Stomach smooth muscle (tissue), 2 donors: ENCODE measurements around the gene ARL8A.

Source experiments
- H3K27ac ChIP-seq: one replicate; pipeline ENCODE4 v1.7.0; 2013; ENCODE audit warnings: mild to moderate bottlenecking, low read length, inconsistent platforms
- H3K27me3 ChIP-seq, 2 donors: one replicate each; pipeline ENCODE4 v1.7.0; 2013; ENCODE audit warnings: low read length in 2 of 2; ENCODE audit not compliant: insufficient read depth in 2 of 2, control insufficient read depth in 1 of 2
- H3K36me3 ChIP-seq, 2 donors: one replicate each; pipeline ENCODE4 v1.7.0; 2013; ENCODE audit warnings: low read length in 2 of 2; ENCODE audit not compliant: control insufficient read depth in 2 of 2, insufficient read depth in 2 of 2
- H3K4me1 ChIP-seq: one replicate; pipeline ENCODE4 v1.7.0; 2013; ENCODE audit warnings: low read length; ENCODE audit not compliant: control insufficient read depth, insufficient read depth
- H3K4me3 ChIP-seq, 2 donors: one replicate each; pipeline ENCODE4 v1.7.0; 2013; ENCODE audit warnings: low read length in 2 of 2
- H3K9ac ChIP-seq, 2 donors: one replicate each; pipeline ENCODE4 v1.7.0; 2013; ENCODE audit warnings: low read length in 2 of 2, mild to moderate bottlenecking in 1 of 2
- H3K9me3 ChIP-seq, 2 donors: one replicate each; pipeline ENCODE4 v1.7.0; 2013; ENCODE audit warnings: low read length in 2 of 2; ENCODE audit not compliant: control insufficient read depth in 2 of 2
- donor health status: healthy.
- donor health status: Pancreatic carcinoma.

ARL8A gene

DNA sequence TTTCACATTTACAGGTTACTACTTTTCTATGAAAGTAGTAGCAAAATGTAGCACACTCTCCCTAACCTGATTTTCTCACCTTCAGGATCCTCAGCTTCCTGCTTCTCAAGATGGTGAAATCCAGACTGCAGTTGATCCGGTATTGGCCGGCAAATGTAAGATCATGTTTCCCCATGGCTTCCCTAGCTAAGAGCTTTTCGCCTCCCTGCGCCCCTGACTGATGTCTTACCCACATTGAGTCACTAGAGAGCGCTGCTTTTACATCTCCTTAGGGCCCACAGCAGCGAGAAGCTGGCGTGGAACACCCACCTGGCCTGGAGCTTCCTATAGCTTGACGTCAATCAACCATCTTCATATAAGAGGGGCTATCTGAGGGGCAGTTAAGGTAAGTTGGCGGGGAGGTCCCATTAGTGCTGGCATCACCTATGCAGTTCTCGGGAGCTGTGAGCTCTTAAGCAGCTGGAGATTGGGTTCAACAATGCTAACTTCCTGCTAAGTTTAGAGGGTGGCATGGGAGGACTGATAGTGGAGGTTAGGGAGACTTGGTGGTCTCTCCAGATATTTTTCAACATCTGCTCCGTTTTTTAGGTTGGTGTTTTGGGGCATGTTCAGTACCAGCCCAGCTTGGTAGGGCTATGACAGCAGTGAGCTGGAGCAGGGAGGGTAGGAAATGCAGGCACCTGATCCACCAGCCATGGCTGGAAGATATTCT lies 10.4 kb upstream of the ARL8A start:
- no peak overlapping the region for H3K27ac ChIP-seq

DNA sequence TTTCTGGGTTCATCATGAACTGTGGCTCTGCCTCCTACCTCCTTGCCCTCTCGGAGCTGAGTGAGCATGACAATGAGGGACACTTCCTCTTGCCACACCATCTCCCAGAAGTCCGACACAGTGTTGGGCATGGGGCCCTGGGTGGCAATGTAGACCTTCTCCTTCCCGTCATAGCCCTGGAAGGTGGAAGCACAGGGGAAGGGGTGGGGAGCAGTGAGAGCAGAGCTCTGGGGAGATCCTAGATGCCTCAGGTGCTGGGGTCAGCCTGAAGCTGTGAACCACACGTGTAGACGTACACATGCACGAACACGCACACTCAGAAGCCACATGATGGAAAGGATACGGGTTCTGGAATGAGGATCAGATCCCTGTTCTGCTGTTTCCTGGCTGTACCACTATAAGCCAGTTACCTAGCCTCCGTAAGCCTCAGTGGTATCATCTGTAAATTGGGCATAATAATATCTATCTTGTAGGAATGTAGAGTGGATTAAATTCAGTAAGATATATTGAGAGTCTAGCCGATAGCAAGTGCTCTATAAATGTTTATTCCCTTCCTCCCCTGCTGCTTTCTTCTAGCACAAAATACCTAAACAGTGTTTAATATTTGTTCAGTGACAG lies 9.7 kb upstream of the ARL8A start:
- Histone ChIP-seq H3K27ac (no peak overlapping the region), H3K4me3 (no peak overlapping the region), H3K36me3 (no peaks in the 10 kb centered on the region), H3K27me3 (peaks cover 6 to 8% of the 10 kb centered on the region in 2 donors), H3K4me1 (no peaks in the 10 kb centered on the region), H3K9ac (no peak overlapping the region), H3K9me3 (no peaks in the 10 kb centered on the region)

More for the DNA sequence above, 10.4 kb upstream of the ARL8A start:
- Histone ChIP-seq H3K36me3 (no peaks in the 10 kb centered on the region), H3K27me3 (peaks cover 6 to 8% of the 10 kb centered on the region in 2 donors), H3K9ac (no peak overlapping the region), H3K9me3 (no peaks in the 10 kb centered on the region), H3K4me3 (no peak overlapping the region), H3K4me1 (no peaks in the 10 kb centered on the region)

DNA sequence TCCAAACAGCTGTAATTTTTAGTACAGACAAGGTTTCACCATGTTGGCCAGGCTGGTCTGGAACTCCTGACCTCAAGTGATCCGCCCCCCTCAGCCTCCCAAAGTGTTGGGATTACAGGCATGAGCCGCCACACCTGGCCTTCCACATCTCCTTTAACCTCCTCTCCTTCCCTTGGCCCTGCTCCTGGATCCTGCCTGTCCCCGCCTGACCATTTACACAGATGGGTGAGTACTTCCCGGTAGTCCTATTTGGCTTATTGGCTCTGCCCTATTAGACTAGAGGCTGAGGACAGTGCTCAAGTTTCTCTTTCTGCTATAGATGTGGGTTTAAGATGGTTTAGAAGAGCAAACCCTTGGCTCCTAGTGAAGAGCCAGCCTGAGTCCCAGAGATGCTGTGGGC lies 8.7 kb upstream of the ARL8A start:
- Histone ChIP-seq H3K27ac (no peak overlapping the region), H3K9ac (no peak overlapping the region), H3K36me3 (no peaks in the 10 kb centered on the region), H3K27me3 (peaks cover 6 to 8% of the 10 kb centered on the region in 2 donors), H3K4me3 (no peak overlapping the region), H3K4me1 (no peaks in the 10 kb centered on the region), H3K9me3 (no peaks in the 10 kb centered on the region)

DNA sequence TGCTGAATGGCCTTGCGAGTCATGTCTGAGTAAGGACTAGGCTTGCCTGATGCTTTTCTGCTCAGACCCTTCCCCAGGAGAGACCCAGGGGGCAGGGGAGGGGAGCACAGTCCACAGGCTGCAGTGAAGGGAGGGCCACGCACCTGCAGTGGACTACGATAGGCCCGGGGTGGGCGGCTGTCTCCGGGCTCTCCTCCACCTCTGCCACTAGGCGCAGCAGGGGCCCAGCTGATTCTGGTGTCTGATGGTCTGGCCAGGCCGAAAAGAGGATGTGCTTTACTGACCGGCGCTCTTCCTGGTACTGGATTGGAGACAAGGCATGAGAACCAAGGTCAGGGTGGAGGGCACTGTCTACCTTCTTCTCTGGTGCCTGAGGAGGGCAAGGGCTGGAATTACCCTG lies 7.9 kb upstream of the ARL8A start:
- peaks cover 6 to 8% of the 10 kb centered on the region in 2 donors for H3K27me3 ChIP-seq
- H3K9me3 ChIP-seq: no peaks in the 10 kb centered on the region
- no peak overlapping the region for H3K27ac ChIP-seq
- H3K4me3 ChIP-seq: no peak overlapping the region
- no peaks in the 10 kb centered on the region for H3K4me1 ChIP-seq
- H3K9ac ChIP-seq: no peak overlapping the region
- no peaks in the 10 kb centered on the region for H3K36me3 ChIP-seq

DNA sequence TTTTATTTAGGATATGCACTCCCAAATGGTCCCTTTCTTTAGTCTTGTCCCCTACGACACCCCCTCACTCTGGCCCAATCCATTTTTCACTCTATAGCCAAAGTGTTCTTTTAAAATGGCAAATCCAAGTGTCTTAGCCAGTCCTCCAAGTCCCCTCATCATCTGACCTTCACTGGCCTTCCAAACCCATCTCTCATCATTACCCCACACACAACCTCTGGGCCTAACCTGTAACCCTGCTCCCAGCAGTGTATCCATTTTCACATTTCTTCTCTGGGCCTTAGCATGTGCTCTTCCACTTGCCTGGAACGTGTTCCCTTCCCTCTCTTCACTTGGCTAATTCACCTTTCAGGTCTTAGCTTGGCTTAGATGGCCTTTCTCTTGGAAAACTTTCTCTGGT lies 6.5 kb upstream of the ARL8A start:
- H3K4me3 ChIP-seq: no peak overlapping the region
- H3K9me3 ChIP-seq: no peaks in the 10 kb centered on the region
- no peak overlapping the region for H3K9ac ChIP-seq
- H3K27me3 ChIP-seq: peaks cover 6 to 8% of the 10 kb centered on the region in 2 donors
- H3K27ac ChIP-seq: no peak overlapping the region
- H3K36me3 ChIP-seq: no peaks in the 10 kb centered on the region
- no peaks in the 10 kb centered on the region for H3K4me1 ChIP-seq

DNA sequence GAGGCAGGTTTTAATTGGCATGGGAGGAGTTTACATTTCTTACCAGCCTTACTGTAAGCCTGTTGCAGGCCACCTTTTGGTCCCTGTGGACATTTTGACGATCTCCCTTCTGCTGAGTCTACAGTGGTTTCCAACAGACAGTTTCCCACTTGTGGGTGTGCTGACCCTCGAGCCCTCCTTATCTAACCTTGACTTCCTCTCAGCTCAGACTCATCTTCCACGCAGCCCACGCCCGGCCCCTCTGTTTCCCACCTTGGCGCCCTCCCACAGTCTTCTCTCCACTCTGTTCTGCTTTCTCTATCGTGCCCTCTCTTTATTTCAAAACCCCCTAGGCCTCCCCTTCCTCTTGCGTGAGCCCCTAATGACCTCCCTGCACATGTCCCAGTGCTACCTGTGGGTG lies 6.1 kb upstream of the ARL8A start:
- Histone ChIP-seq H3K27ac (no peak overlapping the region), H3K27me3 (peaks cover 6 to 8% of the 10 kb centered on the region in 2 donors)

DNA sequence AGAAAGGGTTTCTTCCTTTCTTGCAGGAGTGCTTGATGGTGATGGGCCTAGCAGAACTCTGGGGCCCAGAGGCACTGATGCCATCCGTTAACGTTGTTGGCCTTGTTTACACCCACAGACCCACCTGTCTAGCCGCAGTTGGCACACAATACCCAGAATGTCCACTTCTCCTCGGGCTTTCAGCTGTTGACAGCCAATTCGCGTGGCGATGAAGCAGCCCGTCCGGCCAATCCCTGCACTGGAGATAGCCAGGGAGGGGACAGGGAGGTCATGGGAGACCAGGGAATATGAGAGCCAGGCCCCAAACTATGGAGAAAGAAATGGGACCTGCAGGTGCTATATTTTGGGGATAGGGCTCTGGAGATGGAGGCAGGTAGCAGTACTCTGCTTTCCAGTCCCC lies 5.7 kb upstream of the ARL8A start:
- peaks cover 6 to 8% of the 10 kb centered on the region in 2 donors for H3K27me3 ChIP-seq
- no peaks in the 10 kb centered on the region for H3K36me3 ChIP-seq
- H3K9me3 ChIP-seq: no peaks in the 10 kb centered on the region
- H3K4me3 ChIP-seq: no peak overlapping the region
- H3K9ac ChIP-seq: no peak overlapping the region
- no peak overlapping the region for H3K27ac ChIP-seq
- no peaks in the 10 kb centered on the region for H3K4me1 ChIP-seq

More for the DNA sequence above, 6.1 kb upstream of the ARL8A start:
- Histone ChIP-seq H3K9me3 (no peaks in the 10 kb centered on the region), H3K9ac (no peak overlapping the region), H3K4me1 (no peaks in the 10 kb centered on the region), H3K4me3 (no peak overlapping the region), H3K36me3 (no peaks in the 10 kb centered on the region)

DNA sequence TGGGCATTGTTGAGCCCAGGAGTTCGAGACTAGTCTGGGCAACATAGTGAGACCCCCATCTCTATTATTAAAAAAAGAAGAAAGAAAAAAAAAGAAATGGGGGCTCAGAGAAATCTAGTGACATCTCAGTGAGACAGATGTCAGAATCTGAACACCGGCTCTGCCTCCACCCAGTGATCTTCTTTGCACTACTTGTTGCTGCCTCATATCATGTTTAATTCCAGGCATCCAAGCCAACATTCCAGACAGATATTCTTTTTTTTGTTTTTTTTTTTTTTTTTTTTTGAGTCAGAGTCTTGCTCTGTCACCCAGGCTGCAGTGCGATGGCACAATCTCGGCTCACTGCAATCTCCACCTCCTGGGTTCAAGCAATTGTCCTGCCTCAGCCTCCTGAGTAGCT lies 5.0 kb upstream of the ARL8A start:
- Histone ChIP-seq H3K4me1 (no peaks in the 10 kb centered on the region), H3K36me3 (no peaks in the 10 kb centered on the region), H3K4me3 (no peak overlapping the region), H3K27me3 (peaks cover 3 to 6% of the 10 kb centered on the region in 2 donors), H3K27ac (no peak overlapping the region), H3K9ac (no peak overlapping the region), H3K9me3 (no peaks in the 10 kb centered on the region)

DNA sequence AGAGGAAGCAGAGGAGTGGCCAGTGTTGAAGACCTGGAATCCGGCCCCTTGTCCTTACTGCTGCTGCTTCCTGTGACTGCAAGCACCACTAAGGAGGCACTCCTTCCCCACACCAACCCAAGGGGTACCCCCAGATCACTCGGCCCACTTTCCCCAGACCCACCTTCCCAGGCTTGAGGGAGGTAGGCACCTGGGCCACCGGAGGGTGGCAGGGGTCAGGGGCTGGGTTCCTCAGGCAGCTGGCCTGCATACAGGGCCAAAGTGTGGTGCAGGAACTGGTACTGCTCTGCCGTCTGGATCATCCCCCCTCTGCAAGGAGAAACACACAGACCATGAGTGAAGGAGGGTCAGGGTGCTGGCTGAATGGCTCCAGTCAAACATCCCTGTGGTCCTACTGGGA lies 3.9 kb upstream of the ARL8A start:
- Histone ChIP-seq H3K27me3 (no peaks in the 10 kb centered on the region), H3K4me1 (peaks cover 2% of the 10 kb centered on the region), H3K9ac (no peak overlapping the region), H3K36me3 (no peaks in the 10 kb centered on the region), H3K27ac (no peak overlapping the region), H3K4me3 (no peak overlapping the region), H3K9me3 (no peaks in the 10 kb centered on the region)

DNA sequence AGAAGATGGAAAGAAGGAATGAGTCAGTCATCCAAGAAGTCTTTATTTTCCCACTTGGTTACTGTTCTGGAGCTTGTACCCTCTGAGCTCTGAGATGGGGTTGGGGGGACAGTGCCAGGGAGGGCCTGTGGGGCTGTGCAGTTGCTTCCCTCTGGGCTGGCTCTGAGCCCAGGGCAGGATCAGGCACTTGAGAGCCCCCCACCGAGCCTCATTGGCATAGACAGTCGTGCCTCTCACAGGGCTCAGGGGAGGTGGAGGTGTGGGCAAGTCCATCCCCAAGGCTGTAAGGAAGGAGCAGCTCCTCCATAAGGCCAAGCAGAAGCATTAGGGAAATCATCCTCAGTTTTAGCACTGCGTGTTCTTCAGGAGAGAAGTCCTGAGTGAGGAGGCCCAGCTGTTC lies 2.5 kb upstream of the ARL8A start:
- Histone ChIP-seq H3K27me3 (no peaks in the 10 kb centered on the region), H3K9ac (no peak overlapping the region), H3K27ac (no peak overlapping the region), H3K9me3 (no peaks in the 10 kb centered on the region), H3K4me3 (no peak overlapping the region), H3K4me1 (peaks cover 13% of the 10 kb centered on the region), H3K36me3 (no peaks in the 10 kb centered on the region)

DNA sequence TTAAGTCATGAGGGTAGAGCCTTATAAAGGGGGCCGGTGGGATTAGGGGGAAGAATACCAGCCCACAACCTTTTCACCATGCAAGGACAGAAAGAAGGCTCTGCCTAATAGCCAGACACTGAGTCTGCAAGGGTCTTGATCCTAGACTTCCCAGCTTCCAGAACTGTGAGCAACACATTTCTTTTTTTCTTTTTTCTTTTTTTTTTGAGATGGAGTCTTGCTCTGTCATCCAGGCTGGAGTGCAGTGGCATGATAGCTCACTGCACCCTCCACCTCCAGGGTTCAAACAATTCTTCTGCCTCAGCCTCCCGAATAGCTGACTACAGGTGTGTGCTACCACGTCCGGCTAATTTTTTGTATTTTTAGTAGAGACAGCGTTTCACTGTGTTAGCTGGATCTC lies 1.7 kb upstream of the ARL8A start:
- no peaks in the 10 kb centered on the region for H3K27me3 ChIP-seq
- H3K9me3 ChIP-seq: no peaks in the 10 kb centered on the region
- H3K9ac ChIP-seq: no peak overlapping the region
- peaks cover 13% of the 10 kb centered on the region for H3K4me1 ChIP-seq
- H3K27ac ChIP-seq: no peak overlapping the region
- no peak overlapping the region for H3K4me3 ChIP-seq
- no peaks in the 10 kb centered on the region for H3K36me3 ChIP-seq
